DND-41 (cell line): ENCODE results near the gene ACVRL1.

Experiments used
- ATAC-seq: fragments of 200-7000 bp; cut with Tn5 transposase; 3 replicates; pipeline ENCODE4 v1.9.1; 2021; ENCODE audit warnings: low read depth; ENCODE audit not compliant: insufficient read depth
- DNase-seq: peaks from one replicate; pipeline ENCODE4 v3.0.0-alpha.2; 2020
- H2AFZ ChIP-seq: 2 replicates; pipeline ENCODE4 v1.6.0; 2012; ENCODE audit warnings: low read depth, low read length
- H3K27ac ChIP-seq: 2 replicates; pipeline ENCODE4 v1.5.1; 2012; ENCODE audit warnings: low read length, inconsistent platforms
- H3K27me3 ChIP-seq: fragments of 200-600 bp; sonication (generic); 2 replicates; pipeline ENCODE4 v1.6.0; 2012; ENCODE audit warnings: low read length, mild to moderate bottlenecking, inconsistent platforms; ENCODE audit not compliant: insufficient read depth, poor library complexity
- H3K36me3 ChIP-seq: 2 replicates; pipeline ENCODE4 v1.5.1; 2012; ENCODE audit warnings: low read length, inconsistent platforms; ENCODE audit not compliant: insufficient read depth
- H3K4me1 ChIP-seq: 2 replicates; pipeline ENCODE4 v1.5.1; 2012; ENCODE audit warnings: mild to moderate bottlenecking, low read length; ENCODE audit not compliant: insufficient read depth
- H3K4me2 ChIP-seq: 2 replicates; pipeline ENCODE4 v1.6.0; 2012; ENCODE audit warnings: mild to moderate bottlenecking, moderate library complexity, low read length, inconsistent platforms; ENCODE audit not compliant: insufficient read depth
- H3K4me3 ChIP-seq, 2 experiments: fragments of 200-600 bp in 1 of 2; shearing (Covaris generic) in 1 of 2; 2 replicates each; pipeline ENCODE4 v1.5.1; 2012 to 2016; ENCODE audit warnings: inconsistent platforms in 2 of 2, low read length in 2 of 2, mild to moderate bottlenecking in 2 of 2, low read depth in 1 of 2, moderate library complexity in 1 of 2
- H3K79me2 ChIP-seq: 2 replicates; pipeline ENCODE4 v1.6.0; 2012; ENCODE audit warnings: low read length, inconsistent platforms; ENCODE audit not compliant: insufficient read depth
- H3K9ac ChIP-seq: 2 replicates; pipeline ENCODE4 v1.6.0; 2012; ENCODE audit warnings: low read depth, mild to moderate bottlenecking, inconsistent platforms, low read length, moderate library complexity
- H3K9me3 ChIP-seq: 2 replicates; pipeline ENCODE4 v1.5.1; 2012; ENCODE audit warnings: low read length, moderate library complexity, mild to moderate bottlenecking, inconsistent platforms; ENCODE audit not compliant: insufficient read depth, severe bottlenecking
- H4K20me1 ChIP-seq: 2 replicates; pipeline ENCODE4 v1.6.0; 2012; ENCODE audit warnings: low read length; ENCODE audit not compliant: insufficient read depth
- EZH2 ChIP-seq: IDR thresholded peaks from 3 replicates; pipeline ENCODE4 v1.6.1; 2012; ENCODE audit warnings: borderline replicate concordance, low read depth, mild to moderate bottlenecking, moderate library complexity, low read length, inconsistent platforms; ENCODE audit not compliant: severe bottlenecking
- TF ChIP-seq, protein P1 (sequence below): IDR thresholded peaks from 2 replicates; pipeline ENCODE4 v1.5.1; 2012; ENCODE audit warnings: borderline replicate concordance, low read length, moderate library complexity, mild to moderate bottlenecking; ENCODE audit not compliant: poor library complexity, severe bottlenecking; ENCODE audit errors: extremely low read depth

ACVRL1 gene

DNA sequence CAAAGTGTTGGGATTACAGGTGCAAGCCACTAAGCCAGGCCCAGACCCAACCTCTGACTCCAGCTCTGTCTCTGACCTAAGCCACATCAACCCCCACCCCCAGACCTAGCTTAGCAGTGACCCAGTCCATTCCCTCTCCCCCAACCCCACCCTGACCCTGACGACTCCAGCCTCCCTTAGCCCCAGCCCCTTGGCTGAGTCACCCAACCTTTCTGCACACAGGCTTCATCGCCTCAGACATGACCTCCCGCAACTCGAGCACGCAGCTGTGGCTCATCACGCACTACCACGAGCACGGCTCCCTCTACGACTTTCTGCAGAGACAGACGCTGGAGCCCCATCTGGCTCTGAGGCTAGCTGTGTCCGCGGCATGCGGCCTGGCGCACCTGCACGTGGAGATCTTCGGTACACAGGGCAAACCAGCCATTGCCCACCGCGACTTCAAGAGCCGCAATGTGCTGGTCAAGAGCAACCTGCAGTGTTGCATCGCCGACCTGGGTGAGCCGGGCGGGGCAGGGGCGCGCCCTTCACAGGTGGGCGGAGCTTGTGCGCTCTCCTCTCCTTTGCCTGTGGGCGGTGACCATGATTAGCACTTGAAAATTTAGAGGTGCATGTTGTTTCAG lies 7.8 kb downstream of the ACVRL1 start:
- Histone ChIP-seq H4K20me1 (no peaks in the 10 kb centered on the region; the same call in 1 of the 2 replicates), H3K27me3 (no peaks in the 10 kb centered on the region), H3K36me3 (no peaks in the 10 kb centered on the region), H3K9ac (no peak overlapping the region), H2AFZ (no peak overlapping the region), H3K27ac (no peak overlapping the region), H3K9me3 (no peaks in the 10 kb centered on the region), H3K4me1 (no peaks in the 10 kb centered on the region), H3K4me3 (no peak overlapping the region), H3K4me2 (no peak overlapping the region), H3K79me2 (no peaks in the 10 kb centered on the region)
- ATAC-seq, result no peak
- TF ChIP-seq EZH2, result no peak
- TF ChIP-seq, protein P1, sequence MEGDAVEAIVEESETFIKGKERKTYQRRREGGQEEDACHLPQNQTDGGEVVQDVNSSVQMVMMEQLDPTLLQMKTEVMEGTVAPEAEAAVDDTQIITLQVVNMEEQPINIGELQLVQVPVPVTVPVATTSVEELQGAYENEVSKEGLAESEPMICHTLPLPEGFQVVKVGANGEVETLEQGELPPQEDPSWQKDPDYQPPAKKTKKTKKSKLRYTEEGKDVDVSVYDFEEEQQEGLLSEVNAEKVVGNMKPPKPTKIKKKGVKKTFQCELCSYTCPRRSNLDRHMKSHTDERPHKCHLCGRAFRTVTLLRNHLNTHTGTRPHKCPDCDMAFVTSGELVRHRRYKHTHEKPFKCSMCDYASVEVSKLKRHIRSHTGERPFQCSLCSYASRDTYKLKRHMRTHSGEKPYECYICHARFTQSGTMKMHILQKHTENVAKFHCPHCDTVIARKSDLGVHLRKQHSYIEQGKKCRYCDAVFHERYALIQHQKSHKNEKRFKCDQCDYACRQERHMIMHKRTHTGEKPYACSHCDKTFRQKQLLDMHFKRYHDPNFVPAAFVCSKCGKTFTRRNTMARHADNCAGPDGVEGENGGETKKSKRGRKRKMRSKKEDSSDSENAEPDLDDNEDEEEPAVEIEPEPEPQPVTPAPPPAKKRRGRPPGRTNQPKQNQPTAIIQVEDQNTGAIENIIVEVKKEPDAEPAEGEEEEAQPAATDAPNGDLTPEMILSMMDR, result no peak
- DNase-seq, result no peak

DNA sequence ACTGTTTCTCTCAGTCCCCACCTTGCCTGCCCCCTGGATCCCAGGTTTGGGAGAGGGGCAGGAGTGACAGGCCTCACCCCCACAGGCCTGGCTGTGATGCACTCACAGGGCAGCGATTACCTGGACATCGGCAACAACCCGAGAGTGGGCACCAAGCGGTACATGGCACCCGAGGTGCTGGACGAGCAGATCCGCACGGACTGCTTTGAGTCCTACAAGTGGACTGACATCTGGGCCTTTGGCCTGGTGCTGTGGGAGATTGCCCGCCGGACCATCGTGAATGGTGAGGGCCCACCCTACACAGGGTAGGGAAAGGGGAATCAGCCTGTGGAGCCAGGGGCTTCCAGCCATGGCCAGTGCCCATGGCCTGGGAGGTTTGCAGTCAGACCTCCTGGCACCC lies 8.6 kb downstream of the ACVRL1 start:
- Histone ChIP-seq H3K4me1 (no peaks in the 10 kb centered on the region), H3K36me3 (no peaks in the 10 kb centered on the region), H3K4me2 (no peak overlapping the region), H2AFZ (no peak overlapping the region), H3K27ac (no peak overlapping the region), H4K20me1 (no peaks in the 10 kb centered on the region; the same call in 1 of the 2 replicates), H3K79me2 (no peaks in the 10 kb centered on the region), H3K9me3 (no peaks in the 10 kb centered on the region), H3K4me3 (no peak overlapping the region), H3K27me3 (no peaks in the 10 kb centered on the region), H3K9ac (no peak overlapping the region)
- DNase-seq (no peak), ATAC-seq (no peak)
- TF ChIP-seq, protein P1, result no peak
- no peak for TF ChIP-seq EZH2

GRCh38 chr12:51917041-51917590 lies 9.8 kb downstream of the ACVRL1 start:
- ATAC-seq (no peak), DNase-seq (no peak)
- TF ChIP-seq, protein P1, result no peak
- TF ChIP-seq EZH2, result no peak
- no peak overlapping the region for H2AFZ ChIP-seq
- no peak overlapping the region for H3K4me2 ChIP-seq
- H3K9me3 ChIP-seq, result no peaks in the 10 kb centered on the region
- no peaks in the 10 kb centered on the region; the same call in 1 of the 2 replicates for H4K20me1 ChIP-seq
- no peak overlapping the region for H3K4me3 ChIP-seq
- H3K9ac ChIP-seq, result no peak overlapping the region
- no peaks in the 10 kb centered on the region for H3K79me2 ChIP-seq
- no peaks in the 10 kb centered on the region for H3K36me3 ChIP-seq
- no peak overlapping the region for H3K27ac ChIP-seq
- H3K27me3 ChIP-seq, result no peaks in the 10 kb centered on the region
- H3K4me1 ChIP-seq, result no peaks in the 10 kb centered on the region
